ENCODE data around the gene UNC5C.

- TF ChIP-seq NR1H2 (CRISPR knock-in tag; IDR thresholded peaks at IDR 0.05): no peak
- no peak for TF ChIP-seq GABPB1 (CRISPR knock-in tag; IDR thresholded peaks at IDR 0.05)
- no peak for TF ChIP-seq CTCF (IDR thresholded peaks at IDR 0.05)
- TF ChIP-seq NR3C1 (CRISPR knock-in tag; conservative IDR thresholded peaks at IDR 0.05; ENCODE audit: low read depth): no peak
- TF ChIP-seq ATF1 (CRISPR knock-in tag; IDR thresholded peaks at IDR 0.05): no peak
- TF ChIP-seq TCF7 (CRISPR knock-in tag; IDR thresholded peaks at IDR 0.05; ENCODE audit: low read depth): no peak
- TF ChIP-seq, protein P1, sequence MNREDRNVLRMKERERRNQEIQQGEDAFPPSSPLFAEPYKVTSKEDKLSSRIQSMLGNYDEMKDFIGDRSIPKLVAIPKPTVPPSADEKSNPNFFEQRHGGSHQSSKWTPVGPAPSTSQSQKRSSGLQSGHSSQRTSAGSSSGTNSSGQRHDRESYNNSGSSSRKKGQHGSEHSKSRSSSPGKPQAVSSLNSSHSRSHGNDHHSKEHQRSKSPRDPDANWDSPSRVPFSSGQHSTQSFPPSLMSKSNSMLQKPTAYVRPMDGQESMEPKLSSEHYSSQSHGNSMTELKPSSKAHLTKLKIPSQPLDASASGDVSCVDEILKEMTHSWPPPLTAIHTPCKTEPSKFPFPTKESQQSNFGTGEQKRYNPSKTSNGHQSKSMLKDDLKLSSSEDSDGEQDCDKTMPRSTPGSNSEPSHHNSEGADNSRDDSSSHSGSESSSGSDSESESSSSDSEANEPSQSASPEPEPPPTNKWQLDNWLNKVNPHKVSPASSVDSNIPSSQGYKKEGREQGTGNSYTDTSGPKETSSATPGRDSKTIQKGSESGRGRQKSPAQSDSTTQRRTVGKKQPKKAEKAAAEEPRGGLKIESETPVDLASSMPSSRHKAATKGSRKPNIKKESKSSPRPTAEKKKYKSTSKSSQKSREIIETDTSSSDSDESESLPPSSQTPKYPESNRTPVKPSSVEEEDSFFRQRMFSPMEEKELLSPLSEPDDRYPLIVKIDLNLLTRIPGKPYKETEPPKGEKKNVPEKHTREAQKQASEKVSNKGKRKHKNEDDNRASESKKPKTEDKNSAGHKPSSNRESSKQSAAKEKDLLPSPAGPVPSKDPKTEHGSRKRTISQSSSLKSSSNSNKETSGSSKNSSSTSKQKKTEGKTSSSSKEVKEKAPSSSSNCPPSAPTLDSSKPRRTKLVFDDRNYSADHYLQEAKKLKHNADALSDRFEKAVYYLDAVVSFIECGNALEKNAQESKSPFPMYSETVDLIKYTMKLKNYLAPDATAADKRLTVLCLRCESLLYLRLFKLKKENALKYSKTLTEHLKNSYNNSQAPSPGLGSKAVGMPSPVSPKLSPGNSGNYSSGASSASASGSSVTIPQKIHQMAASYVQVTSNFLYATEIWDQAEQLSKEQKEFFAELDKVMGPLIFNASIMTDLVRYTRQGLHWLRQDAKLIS (CRISPR knock-in tag; IDR thresholded peaks at IDR 0.05; ENCODE audit: borderline replicate concordance): no peak
- no peak for TF ChIP-seq RELA (CRISPR knock-in tag; IDR thresholded peaks at IDR 0.05; ENCODE audit: borderline replicate concordance)
- no peak for TF ChIP-seq ESRRA (CRISPR knock-in tag; IDR thresholded peaks at IDR 0.05; ENCODE audit: borderline replicate concordance)
- TF ChIP-seq MAX (CRISPR knock-in tag; IDR thresholded peaks at IDR 0.05): no peak
- no peak for TF ChIP-seq RORB (CRISPR knock-in tag; IDR thresholded peaks at IDR 0.05)
- no peak for TF ChIP-seq TEAD1 (CRISPR knock-in tag; IDR thresholded peaks at IDR 0.05)
- TF ChIP-seq ZBTB21 (CRISPR knock-in tag; IDR thresholded peaks at IDR 0.05; ENCODE audit: borderline replicate concordance): no peak
- TF ChIP-seq SMAD3 (CRISPR knock-in tag; IDR thresholded peaks at IDR 0.05; ENCODE audit: borderline replicate concordance): no peak
These were observed 150.6 kb downstream of the UNC5C start for GRCh38 chr4:95398217-95398616.
